ENCODE data around the gene NTHL1. TPM values are rescaled to one million over a fixed set of nuclear protein-coding genes. Genes with fewer than 3 reads are reported as not detected.

The NTHL1 gene
- total and polyA plus RNA-seq, 2 experiments from 2014 or later: 84.6 to 87.9 TPM

DNA sequence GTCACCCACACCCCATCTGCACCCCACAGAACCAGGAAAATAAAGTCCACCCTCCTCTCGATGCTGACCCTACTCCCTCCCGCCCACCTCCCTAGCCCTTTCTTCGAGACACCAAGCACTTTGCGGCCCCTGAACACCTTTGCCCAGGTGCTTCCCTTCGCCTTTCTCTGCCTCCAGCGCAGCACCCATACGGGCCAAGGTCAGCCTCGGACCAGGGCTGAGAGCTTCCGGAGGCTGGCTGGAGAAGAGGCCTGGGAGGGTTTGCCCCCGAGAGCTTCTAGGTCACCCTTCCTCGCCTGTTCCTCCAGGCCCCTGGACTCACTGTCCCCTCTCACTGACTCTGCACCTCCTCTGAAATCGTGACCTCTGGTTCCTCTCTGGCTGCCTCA is 23.6 kb downstream of the NTHL1 start:
- no peak overlapping the region for H3K27ac Mint-ChIP-seq
- H3K36me3 Mint-ChIP-seq (ENCODE audit: low read depth): peaks cover 3% of the 10 kb centered on the region; the same call in 1 of the 3 replicates
- peak overlapping the region; percentile 57 for H3K4me3 Mint-ChIP-seq
- Histone ChIP-seq H2AFZ (peak overlapping the region; percentile 97), H4K20me1 (replicated peaks; ENCODE audit: insufficient read depth) (no peaks in the 10 kb centered on the region), H3K79me2 (replicated peaks; ENCODE audit: insufficient read depth) (no peaks in the 10 kb centered on the region), H3K4me1 (ENCODE audit: insufficient read depth) (no peaks in the 10 kb centered on the region; the same call in 1 of the 2 replicates), H3K36me3 (ENCODE audit: insufficient read depth) (no peaks in the 10 kb centered on the region), H3F3A (replicated peaks; ENCODE audit: low read depth) (peaks cover 5% of the 10 kb centered on the region), H3K4me3 (peak overlapping the region; percentile 68; the same call in 1 of the 2 replicates), H3K27ac (ENCODE audit: low read depth) (no peak overlapping the region), H3K27me3 (ENCODE audit: insufficient read depth) (peaks cover 68% of the 10 kb centered on the region), H3K9me2 (ENCODE audit: insufficient read depth) (no peaks in the 10 kb centered on the region), H3K4me2 (peak overlapping the region; percentile 89)
- H3K27me3 Mint-ChIP-seq (ENCODE audit: insufficient read depth, low read depth, poor library complexity): peaks cover 43% of the 10 kb centered on the region
- DNase-seq (ENCODE audit: low spot score) (no peak), ATAC-seq (no peak)
- H3K4me1 Mint-ChIP-seq: peaks cover 14% of the 10 kb centered on the region
- H3K9me3 Mint-ChIP-seq: no peaks in the 10 kb centered on the region
- TF ChIP-seq EZH2phosphoT487 (IDR thresholded peaks at IDR 0.05; ENCODE audit: unreplicated experiment) (no peak), ZNF114 (CRISPR knock-in tag; IDR thresholded peaks at IDR 0.05) (no peak), ZNF331 (CRISPR knock-in tag; IDR thresholded peaks at IDR 0.05; ENCODE audit: low read depth) (no peak), NANOG (IDR thresholded peaks at IDR 0.05; ENCODE audit: borderline replicate concordance) (no peak), JUNB (IDR thresholded peaks at IDR 0.05; ENCODE audit: unreplicated experiment) (no peak), CREB1 (CRISPR knock-in tag; IDR thresholded peaks at IDR 0.05; ENCODE audit: low read depth) (no peak), STAT1 (IDR thresholded peaks at IDR 0.05; ENCODE audit: unreplicated experiment) (no peak), POLR2AphosphoS5 (IDR thresholded peaks at IDR 0.05; ENCODE audit: low read depth) (no peak)
- TF ChIP-seq, protein P1, sequence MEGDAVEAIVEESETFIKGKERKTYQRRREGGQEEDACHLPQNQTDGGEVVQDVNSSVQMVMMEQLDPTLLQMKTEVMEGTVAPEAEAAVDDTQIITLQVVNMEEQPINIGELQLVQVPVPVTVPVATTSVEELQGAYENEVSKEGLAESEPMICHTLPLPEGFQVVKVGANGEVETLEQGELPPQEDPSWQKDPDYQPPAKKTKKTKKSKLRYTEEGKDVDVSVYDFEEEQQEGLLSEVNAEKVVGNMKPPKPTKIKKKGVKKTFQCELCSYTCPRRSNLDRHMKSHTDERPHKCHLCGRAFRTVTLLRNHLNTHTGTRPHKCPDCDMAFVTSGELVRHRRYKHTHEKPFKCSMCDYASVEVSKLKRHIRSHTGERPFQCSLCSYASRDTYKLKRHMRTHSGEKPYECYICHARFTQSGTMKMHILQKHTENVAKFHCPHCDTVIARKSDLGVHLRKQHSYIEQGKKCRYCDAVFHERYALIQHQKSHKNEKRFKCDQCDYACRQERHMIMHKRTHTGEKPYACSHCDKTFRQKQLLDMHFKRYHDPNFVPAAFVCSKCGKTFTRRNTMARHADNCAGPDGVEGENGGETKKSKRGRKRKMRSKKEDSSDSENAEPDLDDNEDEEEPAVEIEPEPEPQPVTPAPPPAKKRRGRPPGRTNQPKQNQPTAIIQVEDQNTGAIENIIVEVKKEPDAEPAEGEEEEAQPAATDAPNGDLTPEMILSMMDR (conservative IDR thresholded peaks at IDR 0.05; ENCODE audit: low read depth in 2 of 2): no peak
- TF ChIP-seq, protein P2, sequence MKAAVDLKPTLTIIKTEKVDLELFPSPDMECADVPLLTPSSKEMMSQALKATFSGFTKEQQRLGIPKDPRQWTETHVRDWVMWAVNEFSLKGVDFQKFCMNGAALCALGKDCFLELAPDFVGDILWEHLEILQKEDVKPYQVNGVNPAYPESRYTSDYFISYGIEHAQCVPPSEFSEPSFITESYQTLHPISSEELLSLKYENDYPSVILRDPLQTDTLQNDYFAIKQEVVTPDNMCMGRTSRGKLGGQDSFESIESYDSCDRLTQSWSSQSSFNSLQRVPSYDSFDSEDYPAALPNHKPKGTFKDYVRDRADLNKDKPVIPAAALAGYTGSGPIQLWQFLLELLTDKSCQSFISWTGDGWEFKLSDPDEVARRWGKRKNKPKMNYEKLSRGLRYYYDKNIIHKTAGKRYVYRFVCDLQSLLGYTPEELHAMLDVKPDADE (IDR thresholded peaks at IDR 0.05): no peak
- TF ChIP-seq, protein P3, sequence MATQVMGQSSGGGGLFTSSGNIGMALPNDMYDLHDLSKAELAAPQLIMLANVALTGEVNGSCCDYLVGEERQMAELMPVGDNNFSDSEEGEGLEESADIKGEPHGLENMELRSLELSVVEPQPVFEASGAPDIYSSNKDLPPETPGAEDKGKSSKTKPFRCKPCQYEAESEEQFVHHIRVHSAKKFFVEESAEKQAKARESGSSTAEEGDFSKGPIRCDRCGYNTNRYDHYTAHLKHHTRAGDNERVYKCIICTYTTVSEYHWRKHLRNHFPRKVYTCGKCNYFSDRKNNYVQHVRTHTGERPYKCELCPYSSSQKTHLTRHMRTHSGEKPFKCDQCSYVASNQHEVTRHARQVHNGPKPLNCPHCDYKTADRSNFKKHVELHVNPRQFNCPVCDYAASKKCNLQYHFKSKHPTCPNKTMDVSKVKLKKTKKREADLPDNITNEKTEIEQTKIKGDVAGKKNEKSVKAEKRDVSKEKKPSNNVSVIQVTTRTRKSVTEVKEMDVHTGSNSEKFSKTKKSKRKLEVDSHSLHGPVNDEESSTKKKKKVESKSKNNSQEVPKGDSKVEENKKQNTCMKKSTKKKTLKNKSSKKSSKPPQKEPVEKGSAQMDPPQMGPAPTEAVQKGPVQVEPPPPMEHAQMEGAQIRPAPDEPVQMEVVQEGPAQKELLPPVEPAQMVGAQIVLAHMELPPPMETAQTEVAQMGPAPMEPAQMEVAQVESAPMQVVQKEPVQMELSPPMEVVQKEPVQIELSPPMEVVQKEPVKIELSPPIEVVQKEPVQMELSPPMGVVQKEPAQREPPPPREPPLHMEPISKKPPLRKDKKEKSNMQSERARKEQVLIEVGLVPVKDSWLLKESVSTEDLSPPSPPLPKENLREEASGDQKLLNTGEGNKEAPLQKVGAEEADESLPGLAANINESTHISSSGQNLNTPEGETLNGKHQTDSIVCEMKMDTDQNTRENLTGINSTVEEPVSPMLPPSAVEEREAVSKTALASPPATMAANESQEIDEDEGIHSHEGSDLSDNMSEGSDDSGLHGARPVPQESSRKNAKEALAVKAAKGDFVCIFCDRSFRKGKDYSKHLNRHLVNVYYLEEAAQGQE (IDR thresholded peaks at IDR 0.05; ENCODE audit: unreplicated experiment): no peak

All from GM23338 (cell line).